ENCODE results near the gene LAMA4.

Gene LAMA4

GRCh38 chr6:112249489-112249888 lies 4.9 kb downstream of the LAMA4 start:
- Histone ChIP-seq H3K4me1 (ENCODE audit: insufficient read depth, insufficient read length) (no peaks in the 10 kb centered on the region), H3K9me3 (ENCODE audit: insufficient read depth, low read length) (no peaks in the 10 kb centered on the region), H3K4me3 (ENCODE audit: insufficient read length, low read depth) (no peak overlapping the region), H3K36me3 (ENCODE audit: insufficient read depth, insufficient read length, low read length) (no peaks in the 10 kb centered on the region), H3K9ac (ENCODE audit: insufficient read length, low read depth) (no peak overlapping the region), H3K27me3 (ENCODE audit: insufficient read depth, insufficient read length) (peaks cover 36% of the 10 kb centered on the region)
- DNase-seq (ENCODE audit: low read depth, low spot score) = no peak
- TF ChIP-seq ZNF274 (IDR thresholded peaks at IDR 0.05; ENCODE audit: low read depth, low read length) = no peak
- TF ChIP-seq YY1 (IDR thresholded peaks at IDR 0.05; ENCODE audit: insufficient read depth, insufficient read length) = no peak
- no peak for TF ChIP-seq SUZ12 (IDR thresholded peaks at IDR 0.05; ENCODE audit: extremely low read depth, insufficient read depth, insufficient read length)

GRCh38 chr6:112247275-112247674 lies 7.1 kb downstream of the LAMA4 start:
- no peak for TF ChIP-seq YY1 (IDR thresholded peaks at IDR 0.05; ENCODE audit: insufficient read depth, insufficient read length)
- no peak for TF ChIP-seq ZNF274 (IDR thresholded peaks at IDR 0.05; ENCODE audit: low read depth, low read length)
- TF ChIP-seq SUZ12 (IDR thresholded peaks at IDR 0.05; ENCODE audit: extremely low read depth, insufficient read depth, insufficient read length) = no peak
- H3K4me3 ChIP-seq (ENCODE audit: insufficient read length, low read depth) = no peak overlapping the region
- DNase-seq (ENCODE audit: low read depth, low spot score) = no peak
- no peak overlapping the region for H3K9ac ChIP-seq (ENCODE audit: insufficient read length, low read depth)
- H3K4me1 ChIP-seq (ENCODE audit: insufficient read depth, insufficient read length) = no peaks in the 10 kb centered on the region
- no peaks in the 10 kb centered on the region for H3K9me3 ChIP-seq (ENCODE audit: insufficient read depth, low read length)
- no peaks in the 10 kb centered on the region for H3K36me3 ChIP-seq (ENCODE audit: insufficient read depth, insufficient read length, low read length)
- H3K27me3 ChIP-seq (ENCODE audit: insufficient read depth, insufficient read length) = peaks cover 14% of the 10 kb centered on the region

GRCh38 chr6:112245511-112246203 lies 8.7 kb downstream of the LAMA4 start:
- no peaks in the 10 kb centered on the region for H3K9me3 ChIP-seq (ENCODE audit: insufficient read depth, low read length)
- H3K4me3 ChIP-seq (ENCODE audit: insufficient read length, low read depth) = no peak overlapping the region
- no peaks in the 10 kb centered on the region for H3K4me1 ChIP-seq (ENCODE audit: insufficient read depth, insufficient read length)
- TF ChIP-seq ZNF274 (IDR thresholded peaks at IDR 0.05; ENCODE audit: low read depth, low read length) = no peak
- no peak overlapping the region for H3K9ac ChIP-seq (ENCODE audit: insufficient read length, low read depth)
- peaks cover 6% of the 10 kb centered on the region for H3K27me3 ChIP-seq (ENCODE audit: insufficient read depth, insufficient read length)
- no peak for DNase-seq (ENCODE audit: low read depth, low spot score)
- H3K36me3 ChIP-seq (ENCODE audit: insufficient read depth, insufficient read length, low read length) = no peaks in the 10 kb centered on the region

GRCh38 chr6:112243861-112244827 lies 10.2 kb downstream of the LAMA4 start:
- Histone ChIP-seq H3K4me3 (ENCODE audit: insufficient read length, low read depth) (no peak overlapping the region), H3K27me3 (ENCODE audit: insufficient read depth, insufficient read length) (no peaks in the 10 kb centered on the region), H3K9me3 (ENCODE audit: insufficient read depth, low read length) (no peaks in the 10 kb centered on the region), H3K9ac (ENCODE audit: insufficient read length, low read depth) (no peak overlapping the region), H3K4me1 (ENCODE audit: insufficient read depth, insufficient read length) (no peaks in the 10 kb centered on the region), H3K36me3 (ENCODE audit: insufficient read depth, insufficient read length, low read length) (no peaks in the 10 kb centered on the region)
- TF ChIP-seq YY1 (IDR thresholded peaks at IDR 0.05; ENCODE audit: insufficient read depth, insufficient read length) (no peak), ZNF274 (IDR thresholded peaks at IDR 0.05; ENCODE audit: low read depth, low read length) (no peak), SUZ12 (IDR thresholded peaks at IDR 0.05; ENCODE audit: extremely low read depth, insufficient read depth, insufficient read length) (no peak)
- DNase-seq (ENCODE audit: low read depth, low spot score) = no peak

GRCh38 chr6:112241820-112242429 lies 12.4 kb downstream of the LAMA4 start:
- no peaks in the 10 kb centered on the region for H3K27me3 ChIP-seq (ENCODE audit: insufficient read depth, insufficient read length)
- H3K36me3 ChIP-seq (ENCODE audit: insufficient read depth, insufficient read length, low read length) = no peaks in the 10 kb centered on the region
- H3K4me1 ChIP-seq (ENCODE audit: insufficient read depth, insufficient read length) = no peaks in the 10 kb centered on the region
- TF ChIP-seq ZNF274 (IDR thresholded peaks at IDR 0.05; ENCODE audit: low read depth, low read length) (no peak), YY1 (IDR thresholded peaks at IDR 0.05; ENCODE audit: insufficient read depth, insufficient read length) (no peak), SUZ12 (IDR thresholded peaks at IDR 0.05; ENCODE audit: extremely low read depth, insufficient read depth, insufficient read length) (no peak)
- DNase-seq (ENCODE audit: low read depth, low spot score) = no peak
- H3K9ac ChIP-seq (ENCODE audit: insufficient read length, low read depth) = no peak overlapping the region
- no peaks in the 10 kb centered on the region for H3K9me3 ChIP-seq (ENCODE audit: insufficient read depth, low read length)
- H3K4me3 ChIP-seq (ENCODE audit: insufficient read length, low read depth) = no peak overlapping the region

GRCh38 chr6:112237595-112237994 lies 16.8 kb downstream of the LAMA4 start:
- Histone ChIP-seq H3K4me3 (ENCODE audit: insufficient read length, low read depth) (no peak overlapping the region), H3K27me3 (ENCODE audit: insufficient read depth, insufficient read length) (no peaks in the 10 kb centered on the region), H3K9ac (ENCODE audit: insufficient read length, low read depth) (no peak overlapping the region), H3K9me3 (ENCODE audit: insufficient read depth, low read length) (no peaks in the 10 kb centered on the region), H3K36me3 (ENCODE audit: insufficient read depth, insufficient read length, low read length) (no peaks in the 10 kb centered on the region), H3K4me1 (ENCODE audit: insufficient read depth, insufficient read length) (no peaks in the 10 kb centered on the region)
- DNase-seq (ENCODE audit: low read depth, low spot score) = no peak
- TF ChIP-seq YY1 (IDR thresholded peaks at IDR 0.05; ENCODE audit: insufficient read depth, insufficient read length) = no peak
- TF ChIP-seq ZNF274 (IDR thresholded peaks at IDR 0.05; ENCODE audit: low read depth, low read length) = no peak
- no peak for TF ChIP-seq SUZ12 (IDR thresholded peaks at IDR 0.05; ENCODE audit: extremely low read depth, insufficient read depth, insufficient read length)

- no peak for DNase-seq (ENCODE audit: low read depth, low spot score)
- TF ChIP-seq YY1 (IDR thresholded peaks at IDR 0.05; ENCODE audit: insufficient read depth, insufficient read length) = no peak
- TF ChIP-seq ZNF274 (IDR thresholded peaks at IDR 0.05; ENCODE audit: low read depth, low read length) = no peak
- no peak for TF ChIP-seq SUZ12 (IDR thresholded peaks at IDR 0.05; ENCODE audit: extremely low read depth, insufficient read depth, insufficient read length)
- no peak overlapping the region for H3K4me3 ChIP-seq (ENCODE audit: insufficient read length, low read depth)
- no peaks in the 10 kb centered on the region for H3K27me3 ChIP-seq (ENCODE audit: insufficient read depth, insufficient read length)
- H3K36me3 ChIP-seq (ENCODE audit: insufficient read depth, insufficient read length, low read length) = no peaks in the 10 kb centered on the region
- no peaks in the 10 kb centered on the region for H3K9me3 ChIP-seq (ENCODE audit: insufficient read depth, low read length)
- no peaks in the 10 kb centered on the region for H3K4me1 ChIP-seq (ENCODE audit: insufficient read depth, insufficient read length)
- H3K9ac ChIP-seq (ENCODE audit: insufficient read length, low read depth) = no peak overlapping the region
Measured at GRCh38 chr6:112237066-112237465, 17.3 kb downstream of the LAMA4 start.

All from NT2/D1 (cell line).